ENCODE data around the gene CEBPA. TPM values are rescaled to one million over a fixed set of nuclear protein-coding genes. Genes with fewer than 3 reads are reported as not detected.

Gene CEBPA
- total and polyA plus RNA-seq, 4 donors, result 32.9 to 112 (median 82.7) TPM

GRCh38 chr19:33275559-33275932 lies 26.8 kb downstream of the CEBPA start:
- Histone ChIP-seq H3K4me3 (ENCODE audit: low read depth in 1 of 3, low read length in 3 of 3) (no peak overlapping the region), H3K27me3 (ENCODE audit: control insufficient read depth in 4 of 4, insufficient read depth in 4 of 4, low read length in 3 of 4) (no peaks in the 10 kb centered on the region), H3K9ac (ENCODE audit: low read depth in 1 of 2, low read length in 2 of 2) (peak overlapping the region in 1 of 2 donors; percentile 40), H3K9me3 (ENCODE audit: control insufficient read depth in 4 of 4, low read length in 3 of 4) (no peaks in the 10 kb centered on the region), H3K27ac (ENCODE audit: low read depth in 1 of 2, low read length in 2 of 2) (peak overlapping the region; percentile 88 to 90), H3K36me3 (ENCODE audit: control insufficient read depth in 4 of 4, insufficient read depth in 3 of 4, low read depth in 1 of 4, low read length in 3 of 4) (no peaks in the 10 kb centered on the region), H3K4me1 (ENCODE audit: control insufficient read depth in 4 of 4, insufficient read depth in 4 of 4, low read length in 3 of 4) (peaks cover 41 to 76% (median 63%) of the 10 kb centered on the region in 4 donors)
- 74% methylated on average over 5 of the region's 5 CpGs for WGBS
- TF ChIP-seq HNF4A (conservative IDR thresholded peaks at IDR 0.05) (no peak), TAF1 (conservative IDR thresholded peaks at IDR 0.05) (no peak), ATF3 (IDR thresholded peaks at IDR 0.05) (no peak), RXRA (IDR thresholded peaks at IDR 0.05) (no peak), JUND (IDR thresholded peaks at IDR 0.05) (no peak), HNF4G (IDR thresholded peaks at IDR 0.05) (no peak), ZBTB33 (IDR thresholded peaks at IDR 0.05) (no peak), FOXA2 (IDR thresholded peaks at IDR 0.05) (no peak), CTCF (IDR thresholded peaks at IDR 0.05; ENCODE audit: low read depth, low read length, missing input control) (no peak), MAX (IDR thresholded peaks at IDR 0.05) (no peak), REST (IDR thresholded peaks at IDR 0.05) (no peak), EGR1 (IDR thresholded peaks at IDR 0.05; ENCODE audit: low read depth in 2 of 2) (no peak), YY1 (IDR thresholded peaks at IDR 0.05) (no peak), RAD21 (IDR thresholded peaks at IDR 0.05) (no peak), NR2F2 (IDR thresholded peaks at IDR 0.05) (no peak), SP1 (IDR thresholded peaks at IDR 0.05) (no peak), GABPA (IDR thresholded peaks at IDR 0.05 in 1 of 2, conservative IDR thresholded peaks at IDR 0.05 in 1 of 2) (no peak), FOXA1 (IDR thresholded peaks at IDR 0.05) (no peak)
- DNase-seq (ENCODE audit: low spot score), result no peak

Measured in liver (tissue), 9 donors.